Duodenal mucosa (tissue), 2 donors: Measurements from ENCODE around the gene RAX.

ENCODE experiments used
- H3K27ac ChIP-seq: one replicate; pipeline ENCODE4 v1.7.0; 2013; ENCODE audit warnings: low read depth, low read length
- H3K27me3 ChIP-seq, 2 donors: one replicate each; pipeline ENCODE4 v1.7.0; 2013; ENCODE audit warnings: low read length in 2 of 2, control low read depth in 1 of 2; ENCODE audit not compliant: insufficient read depth in 2 of 2, control insufficient read depth in 1 of 2
- H3K36me3 ChIP-seq, 2 donors: one replicate each; pipeline ENCODE4 v1.7.0; 2013; ENCODE audit warnings: low read length in 2 of 2, control low read depth in 1 of 2; ENCODE audit not compliant: insufficient read depth in 2 of 2, control insufficient read depth in 1 of 2
- H3K4me1 ChIP-seq, 2 donors: one replicate each; pipeline ENCODE4 v1.7.0; 2013; ENCODE audit warnings: low read length in 2 of 2, control low read depth in 1 of 2; ENCODE audit not compliant: insufficient read depth in 2 of 2, control insufficient read depth in 1 of 2
- H3K4me3 ChIP-seq, 2 donors: one replicate each; pipeline ENCODE4 v1.7.0; 2013; ENCODE audit warnings: low read length in 2 of 2, low read depth in 1 of 2
- H3K9ac ChIP-seq, 2 donors: one replicate each; pipeline ENCODE4 v1.7.0; 2013; ENCODE audit warnings: low read length in 2 of 2, low read depth in 1 of 2
- H3K9me3 ChIP-seq, 2 donors: one replicate each; pipeline ENCODE4 v1.7.0; 2013; ENCODE audit warnings: low read length in 2 of 2, control low read depth in 1 of 2; ENCODE audit not compliant: control insufficient read depth in 1 of 2

RAX gene

GRCh38 chr18:59229191-59229590 lies 44.1 kb downstream of the RAX start:
- Histone ChIP-seq H3K36me3 (no peaks in the 10 kb centered on the region), H3K9ac (no peak overlapping the region), H3K27me3 (peaks cover 0 to 4% of the 10 kb centered on the region in 2 donors), H3K27ac (no peak overlapping the region), H3K4me1 (no peaks in the 10 kb centered on the region), H3K9me3 (no peaks in the 10 kb centered on the region), H3K4me3 (no peak overlapping the region)

GRCh38 chr18:59228351-59228750 lies 44.9 kb downstream of the RAX start:
- H3K27me3 ChIP-seq = peaks cover 0 to 4% of the 10 kb centered on the region in 2 donors
- no peak overlapping the region for H3K4me3 ChIP-seq
- no peaks in the 10 kb centered on the region for H3K9me3 ChIP-seq
- H3K9ac ChIP-seq = no peak overlapping the region
- H3K36me3 ChIP-seq = no peaks in the 10 kb centered on the region
- no peak overlapping the region for H3K27ac ChIP-seq
- H3K4me1 ChIP-seq = no peaks in the 10 kb centered on the region

GRCh38 chr18:59222341-59222740 lies 50.9 kb downstream of the RAX start:
- Histone ChIP-seq H3K27me3 (peaks cover 17 to 52% of the 10 kb centered on the region in 2 donors), H3K9ac (no peak overlapping the region), H3K27ac (no peak overlapping the region), H3K4me3 (no peak overlapping the region), H3K9me3 (no peaks in the 10 kb centered on the region), H3K36me3 (no peaks in the 10 kb centered on the region), H3K4me1 (no peaks in the 10 kb centered on the region)

- H3K27me3 ChIP-seq = peaks cover 17 to 54% of the 10 kb centered on the region in 2 donors
- no peaks in the 10 kb centered on the region for H3K9me3 ChIP-seq
- no peak overlapping the region for H3K9ac ChIP-seq
- H3K4me1 ChIP-seq = no peaks in the 10 kb centered on the region
- H3K27ac ChIP-seq = no peak overlapping the region
- H3K4me3 ChIP-seq = no peak overlapping the region
- no peaks in the 10 kb centered on the region for H3K36me3 ChIP-seq
Measured at GRCh38 chr18:59220784-59221765, 52.2 kb downstream of the RAX start.

GRCh38 chr18:59220164-59220783 lies 53.0 kb downstream of the RAX start:
- Histone ChIP-seq H3K27me3 (peaks cover 17 to 54% of the 10 kb centered on the region in 2 donors), H3K4me3 (no peak overlapping the region), H3K4me1 (no peaks in the 10 kb centered on the region), H3K9ac (no peak overlapping the region), H3K27ac (no peak overlapping the region), H3K36me3 (no peaks in the 10 kb centered on the region), H3K9me3 (no peaks in the 10 kb centered on the region)

GRCh38 chr18:59219672-59220163 lies 53.5 kb downstream of the RAX start, which contains the start of gene GRP:
TSS of gene GRP (plus strand) at chr18:59220158. CDS start at chr18:59220266, 108 bp downstream.
- H3K9me3 ChIP-seq = no peaks in the 10 kb centered on the region
- H3K9ac ChIP-seq = no peak within 1 kb of the TSS
- H3K36me3 ChIP-seq = no peaks in the 10 kb centered on the region
- H3K27ac ChIP-seq = no peak within 1 kb of the TSS
- no peaks in the 10 kb centered on the region for H3K4me1 ChIP-seq
- H3K27me3 ChIP-seq = peaks cover 17 to 54% of the 10 kb centered on the region in 2 donors
- no peak within 1 kb of the TSS for H3K4me3 ChIP-seq

- Histone ChIP-seq H3K4me1 (no peaks in the 10 kb centered on the region), H3K36me3 (no peaks in the 10 kb centered on the region), H3K4me3 (no peak overlapping the region), H3K27me3 (peaks cover 14 to 50% of the 10 kb centered on the region in 2 donors), H3K9me3 (no peaks in the 10 kb centered on the region), H3K27ac (no peak overlapping the region), H3K9ac (no peak overlapping the region)
Measured at GRCh38 chr18:59218018-59218417, 55.2 kb downstream of the RAX start.
